ENCODE results near the gene MED13. TPM values are rescaled to one million over a fixed set of nuclear protein-coding genes. Genes with fewer than 3 reads are reported as not detected.

Gene MED13, protein sequence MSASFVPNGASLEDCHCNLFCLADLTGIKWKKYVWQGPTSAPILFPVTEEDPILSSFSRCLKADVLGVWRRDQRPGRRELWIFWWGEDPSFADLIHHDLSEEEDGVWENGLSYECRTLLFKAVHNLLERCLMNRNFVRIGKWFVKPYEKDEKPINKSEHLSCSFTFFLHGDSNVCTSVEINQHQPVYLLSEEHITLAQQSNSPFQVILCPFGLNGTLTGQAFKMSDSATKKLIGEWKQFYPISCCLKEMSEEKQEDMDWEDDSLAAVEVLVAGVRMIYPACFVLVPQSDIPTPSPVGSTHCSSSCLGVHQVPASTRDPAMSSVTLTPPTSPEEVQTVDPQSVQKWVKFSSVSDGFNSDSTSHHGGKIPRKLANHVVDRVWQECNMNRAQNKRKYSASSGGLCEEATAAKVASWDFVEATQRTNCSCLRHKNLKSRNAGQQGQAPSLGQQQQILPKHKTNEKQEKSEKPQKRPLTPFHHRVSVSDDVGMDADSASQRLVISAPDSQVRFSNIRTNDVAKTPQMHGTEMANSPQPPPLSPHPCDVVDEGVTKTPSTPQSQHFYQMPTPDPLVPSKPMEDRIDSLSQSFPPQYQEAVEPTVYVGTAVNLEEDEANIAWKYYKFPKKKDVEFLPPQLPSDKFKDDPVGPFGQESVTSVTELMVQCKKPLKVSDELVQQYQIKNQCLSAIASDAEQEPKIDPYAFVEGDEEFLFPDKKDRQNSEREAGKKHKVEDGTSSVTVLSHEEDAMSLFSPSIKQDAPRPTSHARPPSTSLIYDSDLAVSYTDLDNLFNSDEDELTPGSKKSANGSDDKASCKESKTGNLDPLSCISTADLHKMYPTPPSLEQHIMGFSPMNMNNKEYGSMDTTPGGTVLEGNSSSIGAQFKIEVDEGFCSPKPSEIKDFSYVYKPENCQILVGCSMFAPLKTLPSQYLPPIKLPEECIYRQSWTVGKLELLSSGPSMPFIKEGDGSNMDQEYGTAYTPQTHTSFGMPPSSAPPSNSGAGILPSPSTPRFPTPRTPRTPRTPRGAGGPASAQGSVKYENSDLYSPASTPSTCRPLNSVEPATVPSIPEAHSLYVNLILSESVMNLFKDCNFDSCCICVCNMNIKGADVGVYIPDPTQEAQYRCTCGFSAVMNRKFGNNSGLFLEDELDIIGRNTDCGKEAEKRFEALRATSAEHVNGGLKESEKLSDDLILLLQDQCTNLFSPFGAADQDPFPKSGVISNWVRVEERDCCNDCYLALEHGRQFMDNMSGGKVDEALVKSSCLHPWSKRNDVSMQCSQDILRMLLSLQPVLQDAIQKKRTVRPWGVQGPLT (N-terminal part only)
- total RNA-seq, result 11.3 and 14.0 TPM in 2 replicates

DNA sequence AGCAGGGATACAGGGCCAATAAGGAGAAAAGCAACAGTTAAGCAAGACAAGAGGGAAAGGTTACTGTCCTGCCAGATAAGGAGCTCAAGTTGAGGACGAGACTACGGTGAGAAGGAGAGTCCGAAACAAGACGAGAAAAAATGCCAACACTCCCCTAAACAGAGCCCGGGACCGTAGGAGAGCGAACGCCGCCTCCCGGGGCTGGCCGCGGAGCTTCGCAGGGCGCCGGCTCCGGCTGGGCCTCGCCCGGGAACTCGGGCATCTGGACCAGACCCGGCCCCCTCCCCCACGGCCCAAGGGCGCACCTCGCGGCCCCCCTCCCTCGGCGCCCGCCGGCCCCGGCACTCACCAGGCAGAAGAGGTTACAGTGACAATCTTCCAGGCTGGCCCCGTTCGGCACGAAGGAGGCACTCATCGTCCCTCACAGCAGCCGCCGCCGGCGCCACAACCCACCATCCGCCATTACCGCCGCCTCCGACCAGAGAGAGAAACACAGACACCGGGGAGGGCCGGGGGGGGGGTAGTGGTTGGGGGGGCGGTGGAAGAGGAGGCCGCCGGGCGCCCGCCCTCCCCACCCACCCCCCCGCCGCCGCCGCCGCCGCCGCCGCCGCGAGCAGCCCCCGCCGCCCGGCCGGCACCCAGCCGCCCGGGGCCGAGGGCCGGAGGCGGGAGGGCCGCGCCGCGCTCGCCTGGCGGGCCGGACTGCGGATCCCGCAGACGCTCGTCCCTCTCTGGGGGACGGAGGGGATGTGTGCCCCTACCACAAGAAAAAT, at the start of gene MED13:
MED13 (minus strand) TSS at position 488 of the 773 bp plus-strand sequence; CDS start at position 415, 73 bp downstream.

DNA sequence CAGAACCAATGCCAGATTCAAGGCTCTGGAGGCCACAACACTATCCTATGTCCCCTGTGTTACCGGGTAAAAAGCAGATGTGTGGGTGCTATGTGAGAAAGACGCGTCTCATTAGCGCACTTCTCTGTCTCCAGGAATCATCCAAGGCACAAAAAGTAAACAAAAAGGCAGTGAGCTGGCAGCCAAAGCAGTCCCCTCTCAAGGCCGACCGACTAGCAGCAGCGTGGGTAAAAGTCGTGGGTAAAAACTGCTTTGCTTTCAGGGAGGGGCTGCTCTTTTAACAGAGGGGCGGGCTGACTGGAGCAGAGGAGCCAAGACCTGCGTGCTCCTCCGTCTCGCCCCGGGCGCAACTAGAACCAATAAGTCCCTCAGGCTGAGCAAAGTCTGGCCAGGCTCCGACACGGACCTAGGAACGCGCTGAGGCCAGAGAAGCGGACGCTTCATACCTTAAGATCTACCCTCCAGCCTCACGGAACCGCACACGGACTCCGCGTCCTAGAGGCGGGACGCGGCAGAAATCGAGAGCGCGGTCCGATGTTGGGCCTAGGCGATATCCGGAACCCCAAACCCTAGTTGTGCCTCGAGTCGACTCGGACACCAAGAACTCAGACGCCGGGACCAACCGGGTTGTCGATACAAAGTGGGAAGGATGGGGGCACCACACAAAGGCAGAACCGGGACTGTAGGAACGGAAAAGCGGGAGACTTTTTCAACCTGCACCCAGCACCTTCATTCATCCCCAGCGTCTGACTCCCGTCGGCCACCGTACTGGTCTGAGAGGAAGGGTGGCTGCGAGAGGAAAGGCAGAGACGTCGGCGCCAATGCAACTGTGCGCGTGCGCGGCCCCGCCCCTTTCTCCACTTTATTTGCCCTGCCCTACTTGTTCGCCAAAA, 137.6 kb downstream of the MED13 start, which contains the start of gene INTS2:
INTS2 (minus strand) TSS at position 775 of the 893 bp plus-strand sequence. CDS start 1,338 bp downstream, outside the sequence.

Other genes with a start within 250 kb of the MED13 start
- 7.4 and 9.9 TPM in 2 replicates for gene BRIP1, start 201.8 kb downstream of the MED13 start, total RNA-seq
- gene INTS2, start 137.3 kb downstream of the MED13 start, total RNA-seq, result 7.3 and 9.9 TPM in 2 replicates

Data from bronchus fibroblast of lung (primary cell).